ENCODE results near the gene PLET1.

PLET1 gene, protein sequence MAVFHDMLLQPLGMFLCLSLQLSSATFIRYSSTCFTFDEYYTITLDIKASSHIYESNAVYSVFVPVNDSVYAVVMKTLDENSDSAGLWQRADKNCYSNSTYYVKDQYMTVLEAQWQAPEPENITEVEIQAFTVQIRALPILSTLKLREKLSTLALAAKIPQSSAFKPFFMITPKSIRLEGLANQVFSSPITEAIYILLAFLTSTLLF

DNA sequence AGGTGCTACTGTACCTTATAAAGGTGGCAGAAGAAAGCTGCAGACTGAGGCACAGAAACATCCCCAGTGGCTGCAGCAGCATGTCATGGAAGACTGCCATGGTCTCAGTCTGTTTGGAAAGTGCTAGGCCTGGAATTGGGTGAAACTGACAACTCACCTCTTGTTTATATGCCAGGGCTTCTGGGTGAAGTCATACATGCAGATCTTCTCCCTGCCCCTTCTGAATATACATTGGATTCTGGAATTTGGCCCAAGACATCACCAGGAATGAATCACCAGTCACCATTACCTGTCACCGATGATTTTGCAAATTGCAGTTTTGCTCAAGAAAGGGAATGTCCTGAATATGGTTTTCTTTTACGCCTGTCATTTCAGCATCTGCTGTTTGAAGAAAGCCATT, at the start of gene PLET1:
TSS of gene PLET1 (minus strand) at position 371 of the 400 bp plus-strand sequence. CDS start at position 100, 271 bp downstream.
- DNase-seq (ENCODE audit: extremely low read depth, low read depth) = no peak
- TF ChIP-seq, protein P1, sequence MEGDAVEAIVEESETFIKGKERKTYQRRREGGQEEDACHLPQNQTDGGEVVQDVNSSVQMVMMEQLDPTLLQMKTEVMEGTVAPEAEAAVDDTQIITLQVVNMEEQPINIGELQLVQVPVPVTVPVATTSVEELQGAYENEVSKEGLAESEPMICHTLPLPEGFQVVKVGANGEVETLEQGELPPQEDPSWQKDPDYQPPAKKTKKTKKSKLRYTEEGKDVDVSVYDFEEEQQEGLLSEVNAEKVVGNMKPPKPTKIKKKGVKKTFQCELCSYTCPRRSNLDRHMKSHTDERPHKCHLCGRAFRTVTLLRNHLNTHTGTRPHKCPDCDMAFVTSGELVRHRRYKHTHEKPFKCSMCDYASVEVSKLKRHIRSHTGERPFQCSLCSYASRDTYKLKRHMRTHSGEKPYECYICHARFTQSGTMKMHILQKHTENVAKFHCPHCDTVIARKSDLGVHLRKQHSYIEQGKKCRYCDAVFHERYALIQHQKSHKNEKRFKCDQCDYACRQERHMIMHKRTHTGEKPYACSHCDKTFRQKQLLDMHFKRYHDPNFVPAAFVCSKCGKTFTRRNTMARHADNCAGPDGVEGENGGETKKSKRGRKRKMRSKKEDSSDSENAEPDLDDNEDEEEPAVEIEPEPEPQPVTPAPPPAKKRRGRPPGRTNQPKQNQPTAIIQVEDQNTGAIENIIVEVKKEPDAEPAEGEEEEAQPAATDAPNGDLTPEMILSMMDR (IDR thresholded peaks at IDR 0.05; ENCODE audit: low read depth, low read length) = no peak

DNA sequence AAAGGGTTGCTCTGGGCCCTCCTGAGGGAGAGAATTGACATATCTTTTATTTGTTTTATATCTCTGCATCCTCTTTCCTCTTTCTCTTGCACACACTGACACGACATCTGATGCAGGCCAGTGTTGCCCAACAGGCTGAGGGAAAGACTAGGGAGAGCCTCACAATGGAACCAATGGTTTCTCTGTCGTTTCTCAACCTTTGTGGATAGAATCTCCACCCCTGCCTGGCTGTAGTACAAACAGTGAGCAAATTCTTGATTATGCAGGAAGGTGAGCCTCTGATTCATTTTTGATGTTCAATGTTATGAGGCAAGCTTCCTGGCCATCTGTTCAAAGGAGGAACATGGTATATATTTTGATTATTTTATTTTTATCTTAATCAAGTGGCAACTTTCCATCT, 49.8 kb upstream of the PLET1 start:
- TF ChIP-seq, protein P1 (IDR thresholded peaks at IDR 0.05; ENCODE audit: low read depth, low read length) = no peak
- no peak for DNase-seq (ENCODE audit: extremely low read depth, low read depth)

DNA sequence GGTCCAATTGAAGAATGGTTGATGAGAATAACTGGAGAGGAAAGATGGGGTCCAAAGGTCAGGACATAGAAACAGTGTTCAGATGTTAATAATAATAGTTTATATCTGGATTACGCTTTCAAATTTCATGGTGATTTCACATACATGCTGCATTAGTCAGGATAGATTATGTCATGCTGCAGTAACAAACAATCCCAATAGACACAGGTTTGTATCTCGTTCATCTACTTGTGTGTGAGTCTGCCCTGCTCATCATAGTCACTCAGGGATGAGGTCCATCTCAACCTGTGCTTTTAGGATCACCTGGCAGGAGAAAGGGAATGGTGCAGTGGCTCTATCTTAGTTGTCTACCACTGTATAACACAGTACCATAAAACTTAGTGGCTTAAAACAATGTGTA, 48.0 kb upstream of the PLET1 start:
- DNase-seq (ENCODE audit: extremely low read depth, low read depth) = no peak
- TF ChIP-seq, protein P1 (IDR thresholded peaks at IDR 0.05; ENCODE audit: low read depth, low read length) = no peak

DNA sequence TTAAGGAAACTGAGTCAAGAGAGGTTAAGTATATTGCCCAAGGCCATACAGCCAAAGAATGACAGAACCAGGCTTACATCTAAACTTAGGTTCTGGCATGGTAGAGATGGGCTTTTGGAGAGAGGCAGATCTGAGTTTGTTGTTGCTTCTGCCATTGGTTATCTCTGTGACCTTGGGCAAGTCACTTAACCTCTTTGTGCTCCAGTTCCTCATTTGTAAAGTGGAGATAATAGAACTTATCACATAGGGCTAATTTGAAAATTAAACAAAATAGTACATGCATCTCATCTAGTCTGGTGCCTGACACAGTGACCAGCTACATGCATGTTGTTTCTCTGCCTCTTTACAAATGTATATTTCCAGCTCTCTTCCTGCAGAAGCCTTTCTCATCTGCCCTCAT, 47.0 kb upstream of the PLET1 start:
- DNase-seq (ENCODE audit: extremely low read depth, low read depth) = no peak
- TF ChIP-seq, protein P1 (IDR thresholded peaks at IDR 0.05; ENCODE audit: low read depth, low read length) = no peak

DNA sequence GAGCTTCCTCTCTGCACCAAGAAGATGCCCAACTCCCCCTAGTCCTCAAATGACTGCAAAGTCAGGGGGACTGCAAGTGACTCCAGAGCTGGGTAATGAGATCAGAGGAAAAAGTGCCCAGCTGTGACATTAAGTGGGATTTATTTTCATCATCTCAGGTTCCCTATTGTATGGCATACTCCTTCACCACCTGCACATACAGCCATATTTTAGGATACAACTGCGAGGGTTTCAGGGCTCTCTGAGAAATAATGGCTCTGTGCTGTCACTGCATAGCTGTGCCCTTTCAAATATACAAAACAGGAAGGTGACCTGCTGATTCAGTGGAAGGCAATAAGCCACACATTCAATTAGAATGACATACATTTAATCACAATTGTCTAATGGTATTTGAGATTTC, 45.6 kb upstream of the PLET1 start:
- no peak for DNase-seq (ENCODE audit: extremely low read depth, low read depth)
- TF ChIP-seq, protein P1 (IDR thresholded peaks at IDR 0.05; ENCODE audit: low read depth, low read length) = no peak

DNA sequence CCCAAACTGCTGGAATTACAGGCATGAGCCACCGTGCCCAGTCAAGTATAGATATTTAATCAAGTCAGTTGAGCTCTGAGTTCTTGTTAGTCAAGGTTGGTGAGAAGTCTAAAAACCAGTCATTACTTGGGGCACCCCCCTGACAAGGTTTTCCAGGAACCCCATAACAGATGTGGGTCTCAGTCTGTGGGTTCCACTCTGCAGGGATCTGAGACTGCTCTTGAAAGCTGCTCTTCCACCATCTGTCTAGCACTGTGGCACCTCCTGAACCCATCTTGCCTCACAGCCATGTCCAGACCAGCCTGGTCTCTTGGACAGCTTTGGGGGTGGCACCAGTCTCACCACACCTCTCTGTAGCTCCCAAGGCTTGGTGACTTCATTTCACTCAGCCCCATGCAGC, 44.3 kb upstream of the PLET1 start:
- TF ChIP-seq, protein P1 (IDR thresholded peaks at IDR 0.05; ENCODE audit: low read depth, low read length) = no peak
- DNase-seq (ENCODE audit: extremely low read depth, low read depth) = no peak

DNA sequence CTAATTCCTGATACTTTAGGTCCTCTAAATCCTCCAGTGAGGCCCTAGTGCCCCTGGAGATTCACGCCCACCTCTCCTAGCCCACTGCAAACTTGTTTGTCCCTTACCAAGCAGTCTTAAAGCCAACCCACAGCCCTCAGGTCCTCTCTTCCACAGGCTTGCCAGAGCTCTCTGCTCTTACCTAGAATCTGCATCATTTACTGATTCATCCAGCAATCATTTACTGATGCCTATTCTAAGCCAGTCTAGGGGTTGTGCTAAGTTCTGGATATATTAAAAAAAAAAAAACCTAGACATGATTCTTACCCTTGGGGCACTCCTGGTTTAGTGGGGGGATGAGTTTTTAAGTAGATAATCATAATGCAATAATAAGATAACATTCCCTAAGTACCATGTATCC, 43.0 kb upstream of the PLET1 start:
- DNase-seq (ENCODE audit: extremely low read depth, low read depth) = no peak
- TF ChIP-seq, protein P1 (IDR thresholded peaks at IDR 0.05; ENCODE audit: low read depth, low read length) = no peak

All from AG09319 (cell line).